Subcutaneous adipose tissue (tissue), 4 donors: Measurements from ENCODE around the gene FAM43A. TPM values are rescaled to one million over a fixed set of nuclear protein-coding genes. Genes with fewer than 3 reads are reported as not detected.

Experiments
- total RNA-seq, 4 donors: library from RNA; depleted of rRNA; stranded (reverse); fragments of >200 nt; gene quantifications; one replicate each; pipeline ENCODE4 v1.1.0, GENCODE V29; 2016
- TF ChIP-seq, protein P1 (sequence below): fragments of 450-650 bp; IDR thresholded peaks from one replicate; pipeline ENCODE4 v1.5.1; 2016; ENCODE audit warnings: low read depth, mild to moderate bottlenecking, control low read depth, antibody characterized with exemption, moderate library complexity

The FAM43A gene
- total RNA-seq, 4 donors from 2014 or later, result 4.4 to 24.5 (median 9.1) TPM

DNA sequence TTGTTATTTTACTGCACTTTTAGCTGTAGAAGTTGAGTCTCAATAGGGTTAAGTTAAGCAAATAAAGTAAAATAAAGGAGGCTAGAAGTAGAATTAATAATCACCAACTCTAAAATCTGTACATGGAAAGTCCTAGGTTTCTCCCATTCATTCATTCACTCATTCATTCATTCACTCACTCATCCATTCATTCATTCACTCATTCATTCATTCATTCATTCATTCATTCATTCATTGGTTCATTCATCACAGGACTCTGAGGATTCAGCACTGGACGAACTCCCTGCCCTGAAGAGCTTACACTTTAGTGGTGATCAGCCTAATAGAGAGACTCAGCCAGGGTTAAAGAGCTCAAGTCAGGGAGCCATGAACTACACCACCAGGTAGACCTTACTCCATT, 9.2 kb upstream of the FAM43A start:
- TF ChIP-seq, protein P1, sequence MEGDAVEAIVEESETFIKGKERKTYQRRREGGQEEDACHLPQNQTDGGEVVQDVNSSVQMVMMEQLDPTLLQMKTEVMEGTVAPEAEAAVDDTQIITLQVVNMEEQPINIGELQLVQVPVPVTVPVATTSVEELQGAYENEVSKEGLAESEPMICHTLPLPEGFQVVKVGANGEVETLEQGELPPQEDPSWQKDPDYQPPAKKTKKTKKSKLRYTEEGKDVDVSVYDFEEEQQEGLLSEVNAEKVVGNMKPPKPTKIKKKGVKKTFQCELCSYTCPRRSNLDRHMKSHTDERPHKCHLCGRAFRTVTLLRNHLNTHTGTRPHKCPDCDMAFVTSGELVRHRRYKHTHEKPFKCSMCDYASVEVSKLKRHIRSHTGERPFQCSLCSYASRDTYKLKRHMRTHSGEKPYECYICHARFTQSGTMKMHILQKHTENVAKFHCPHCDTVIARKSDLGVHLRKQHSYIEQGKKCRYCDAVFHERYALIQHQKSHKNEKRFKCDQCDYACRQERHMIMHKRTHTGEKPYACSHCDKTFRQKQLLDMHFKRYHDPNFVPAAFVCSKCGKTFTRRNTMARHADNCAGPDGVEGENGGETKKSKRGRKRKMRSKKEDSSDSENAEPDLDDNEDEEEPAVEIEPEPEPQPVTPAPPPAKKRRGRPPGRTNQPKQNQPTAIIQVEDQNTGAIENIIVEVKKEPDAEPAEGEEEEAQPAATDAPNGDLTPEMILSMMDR, result no peak

DNA sequence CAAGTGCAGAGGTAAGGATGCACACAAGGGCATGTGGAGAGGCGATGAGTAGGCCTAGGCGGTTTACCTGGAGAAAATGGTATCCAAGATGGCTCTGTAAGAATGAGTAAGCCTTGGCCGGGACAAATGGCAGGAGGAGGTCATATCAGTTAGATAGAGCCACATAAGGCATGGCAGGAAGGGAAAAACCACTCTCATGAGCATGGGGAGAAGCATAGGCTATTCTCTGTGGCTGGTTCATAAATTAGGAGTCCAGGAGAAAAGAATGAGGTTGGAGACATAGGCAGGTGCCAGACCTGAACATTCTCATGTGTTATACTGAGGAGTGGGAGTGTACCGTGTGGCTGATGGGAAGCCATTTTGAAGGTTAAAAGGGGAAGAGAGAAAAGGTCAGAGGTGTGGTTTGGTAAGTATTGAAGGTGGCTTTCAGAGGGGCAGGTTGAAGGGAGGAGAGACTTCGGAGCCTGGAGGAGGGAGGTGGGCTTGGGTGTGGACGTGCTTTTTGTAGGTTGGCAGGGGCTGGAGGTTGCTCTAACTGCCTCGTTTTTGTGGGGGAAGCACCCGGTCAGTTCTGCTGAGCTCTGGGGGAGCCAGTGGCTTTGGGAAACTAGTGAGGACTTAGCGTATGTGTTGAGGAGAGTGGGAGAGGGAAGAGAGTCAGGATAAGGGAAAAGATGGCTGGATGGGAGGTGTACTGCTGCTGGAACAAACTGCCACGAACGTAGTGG, 4.6 kb upstream of the FAM43A start:
- TF ChIP-seq, protein P1, result no peak

DNA sequence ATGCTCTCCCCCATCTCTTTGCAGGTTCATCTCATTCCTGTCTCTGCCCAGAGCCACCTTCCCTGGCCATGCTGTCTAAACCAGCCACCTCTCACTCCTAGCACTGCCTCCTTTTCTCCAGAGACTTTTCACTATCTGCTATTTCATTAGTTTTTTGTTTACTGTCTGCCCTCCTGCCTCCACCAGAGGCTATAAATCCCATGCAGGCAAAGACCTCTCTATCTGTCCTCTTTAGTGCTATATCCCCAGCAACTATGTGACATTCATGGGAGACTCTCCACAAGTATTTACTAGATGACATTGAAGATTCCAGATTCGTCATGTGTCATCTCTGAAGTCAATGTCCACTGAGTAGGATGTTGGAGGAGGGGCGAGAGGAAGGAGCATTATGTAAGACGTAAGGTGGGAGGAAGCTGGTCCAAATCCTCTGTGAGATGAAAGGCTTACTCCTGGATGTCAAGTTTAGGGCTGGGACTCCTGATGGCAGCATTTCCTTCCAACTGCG, 3.4 kb upstream of the FAM43A start:
- TF ChIP-seq, protein P1, result no peak

DNA sequence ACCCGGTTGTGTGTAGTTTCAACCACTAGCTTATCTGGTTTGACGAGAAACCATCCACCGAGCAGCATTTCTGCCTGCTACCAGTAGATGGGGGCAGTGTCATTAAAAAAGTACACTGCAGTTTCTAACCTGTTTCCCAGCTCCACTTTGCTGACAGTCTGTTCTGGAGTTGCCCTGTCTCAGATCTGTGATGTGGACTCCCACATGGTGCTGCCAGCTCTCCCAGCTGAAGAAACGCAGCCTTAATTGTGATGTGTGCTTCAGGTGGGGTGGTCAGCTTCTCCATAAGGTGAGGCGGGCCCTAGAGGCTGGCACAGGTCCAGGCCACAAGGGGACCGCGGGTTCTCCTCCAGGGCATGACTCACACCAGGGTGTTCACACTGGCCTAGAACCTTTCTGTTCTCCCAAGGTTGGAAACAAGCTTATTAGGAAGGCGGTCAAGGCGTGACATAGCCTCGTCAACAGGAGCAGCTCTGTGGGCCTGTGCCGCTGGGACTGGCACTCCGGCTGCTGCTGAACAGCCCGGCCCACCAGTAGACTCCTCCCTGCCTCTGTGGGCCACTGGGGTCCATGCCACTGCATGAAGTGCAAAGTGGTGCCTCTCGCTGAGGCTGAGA, 2.9 kb upstream of the FAM43A start:
- TF ChIP-seq, protein P1, result no peak

DNA sequence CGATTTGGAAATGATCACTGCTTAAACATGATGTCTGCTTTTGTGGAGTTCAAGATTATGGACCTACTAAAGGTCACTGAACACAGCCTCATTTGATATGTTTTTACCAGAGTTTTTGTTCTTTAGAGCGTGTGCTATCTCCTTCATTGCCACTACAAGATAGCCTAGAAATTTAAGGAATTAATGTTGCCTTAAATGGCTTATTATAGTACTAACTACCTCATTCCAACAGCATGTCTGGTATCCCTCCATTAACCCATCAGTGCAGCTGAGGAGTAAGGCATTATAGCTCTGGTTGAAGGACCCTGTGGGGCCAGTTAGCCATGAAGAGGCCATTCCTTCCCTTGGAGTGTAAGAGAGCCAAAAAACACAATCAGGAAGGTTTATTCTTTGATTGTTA, 2.3 kb upstream of the FAM43A start:
- TF ChIP-seq, protein P1, result no peak

DNA sequence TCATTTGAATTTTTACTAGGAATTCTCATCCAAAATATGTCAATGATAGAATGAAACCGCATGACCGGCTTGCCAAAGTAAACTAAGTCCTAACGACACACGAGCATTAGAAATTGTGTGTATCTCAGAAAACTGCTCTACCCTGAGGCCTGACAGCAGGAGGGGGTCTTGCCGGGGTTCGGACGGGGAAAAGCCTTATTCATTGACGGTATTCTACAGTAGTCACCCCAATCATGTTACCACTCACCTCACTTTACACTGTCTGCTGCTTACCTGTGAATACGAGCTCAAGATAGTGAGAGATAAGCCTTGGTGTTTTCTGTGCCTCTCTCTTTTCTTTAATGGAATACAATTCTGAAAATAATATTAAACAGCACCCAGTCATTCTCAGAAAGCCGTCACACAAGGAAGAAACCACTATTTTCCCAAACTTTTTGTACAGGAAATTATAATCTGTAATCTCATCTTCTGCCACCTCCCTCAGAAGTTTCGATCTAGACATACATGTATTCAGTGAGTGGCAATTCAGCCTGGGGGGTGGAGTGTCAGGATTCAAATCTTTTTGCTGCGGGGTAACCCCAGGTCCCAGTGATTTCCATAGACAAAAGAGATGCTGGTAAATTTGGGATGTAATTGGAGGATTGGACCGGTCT, 492 bp upstream of the FAM43A start:
- TF ChIP-seq, protein P1, result no peak

DNA sequence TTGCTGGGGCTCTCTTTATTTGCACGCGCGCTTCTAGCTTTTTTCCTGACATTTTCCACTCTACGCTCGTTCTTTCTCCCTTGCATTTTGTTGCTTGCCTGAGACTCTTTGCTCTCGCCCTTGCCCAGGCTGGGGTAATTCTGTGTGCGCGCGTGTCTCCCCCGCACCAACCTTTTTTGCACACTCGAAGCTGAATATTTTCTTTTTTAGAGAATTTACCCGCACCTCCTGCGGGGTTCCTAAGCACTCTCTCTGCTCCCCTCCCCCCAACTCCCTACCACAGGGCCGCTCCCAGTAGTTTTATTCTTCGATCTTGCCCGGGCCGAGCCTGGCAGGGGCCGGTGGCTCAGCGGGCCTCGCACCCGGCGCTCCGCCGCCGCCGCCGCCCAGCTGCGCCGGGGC, 732 bp downstream of the FAM43A start:
- TF ChIP-seq, protein P1, result no peak
